H1 (cell line): ENCODE measurements around the gene PCDHGB5. TPM values are rescaled to one million over a fixed set of nuclear protein-coding genes. Genes with fewer than 3 reads are reported as not detected.

Source experiments
- CTCF ChIA-PET: fragments of 300-600 bp; sonication (Branson Sonifier 250); formaldehyde crosslinking; loops from one replicate; lab custom pipeline; 2021; ENCODE audit not compliant: partially characterized antibody; lab: Charles Lee
- POLR2A ChIA-PET: fragments of 300-600 bp; sonication (Branson Sonifier 250); formaldehyde crosslinking; loops from one replicate; lab custom pipeline; 2021; ENCODE audit warnings: inconsistent platforms; ENCODE audit not compliant: partially characterized antibody; lab: Charles Lee
- DNase-seq, 2 experiments: peaks; one replicate each; pipeline versions ENCODE4 v3.0.0 to v3.0.0-alpha.2; 2010 to 2022; ENCODE audit warnings: low spot score in 2 of 2, low read depth in 1 of 2, mixed read lengths in 1 of 2
- FAIRE-seq: peaks from 2 replicates; lab custom pipeline; 2011; peaks lifted over from hg19 to GRCh38; lab: Jason Lieb, UNC
- H2AFZ ChIP-seq: 2 replicates; pipeline ENCODE4 v1.8.1; 2012; ENCODE audit warnings: low read length, inconsistent platforms
- H2AK5ac ChIP-seq: 2 replicates; pipeline ENCODE4 v1.6.1; 2013; ENCODE audit warnings: low read depth, low read length
- H2BK120ac ChIP-seq: replicated peaks from 2 replicates; pipeline ENCODE3; 2013; ENCODE audit warnings: low read depth, low read length, inconsistent platforms
- H2BK12ac ChIP-seq: 2 replicates; pipeline ENCODE4 v1.6.1; 2013; ENCODE audit warnings: low read depth, low read length
- H2BK15ac ChIP-seq: 2 replicates; pipeline ENCODE4 v1.6.1; 2013; ENCODE audit warnings: low read length
- H2BK20ac ChIP-seq: 2 replicates; pipeline ENCODE4 v1.6.1; 2013; ENCODE audit warnings: low read length
- H2BK5ac ChIP-seq: 2 replicates; pipeline ENCODE4 v1.6.1; 2013; ENCODE audit warnings: low read depth, low read length
- H3K14ac ChIP-seq: 2 replicates; pipeline ENCODE4 v1.6.1; 2013; ENCODE audit warnings: inconsistent platforms; ENCODE audit not compliant: insufficient read length
- H3K18ac ChIP-seq: 2 replicates; pipeline ENCODE4 v1.6.1; 2013; ENCODE audit warnings: low read length; ENCODE audit errors: extremely low read depth
- H3K23ac ChIP-seq: 2 replicates; pipeline ENCODE4 v1.6.1; 2013; ENCODE audit warnings: inconsistent platforms; ENCODE audit not compliant: insufficient read length
- H3K23me2 ChIP-seq: 2 replicates; pipeline ENCODE4 v1.6.1; 2013; ENCODE audit warnings: low read depth, low read length
- H3K27ac ChIP-seq: 2 replicates; pipeline ENCODE4 v1.6.1; 2011; ENCODE audit warnings: low read depth, low read length, inconsistent platforms
- H3K27me3 ChIP-seq, 4 experiments: replicated peaks in 1 of 4; 1 replicate in 1 of 4; 2 replicates in 3 of 4; pipeline versions ENCODE4 v1.6.1 to v1.8.1; 2011 to 2013; ENCODE audit warnings: low read length in 3 of 4, mild to moderate bottlenecking in 3 of 4, inconsistent platforms in 2 of 4, mixed read lengths in 2 of 4, moderate library complexity in 1 of 4; ENCODE audit not compliant: control insufficient read depth in 3 of 4, insufficient read depth in 3 of 4; ENCODE audit errors: extremely low read depth in 1 of 4
- H3K36me3 ChIP-seq, 4 experiments: 2 replicates each; pipeline versions ENCODE4 v1.6.1 to v1.8.1; 2011 to 2013; ENCODE audit warnings: mild to moderate bottlenecking in 4 of 4, low read length in 3 of 4, moderate library complexity in 2 of 4, control low read depth in 1 of 4, inconsistent platforms in 1 of 4; ENCODE audit not compliant: insufficient read depth in 4 of 4, control insufficient read depth in 2 of 4
- H3K4ac ChIP-seq: replicated peaks from 2 replicates; pipeline ENCODE3; 2013; ENCODE audit warnings: low read length, low read depth, mixed read lengths, inconsistent platforms; ENCODE audit not compliant: insufficient read length
- H3K4me1 ChIP-seq, 4 experiments: replicated peaks in 1 of 4; 1 replicate in 1 of 4; 2 replicates in 3 of 4; pipeline versions ENCODE4 v1.6.1 to v1.8.1; 2011 to 2013; ENCODE audit warnings: low read length in 3 of 4, inconsistent platforms in 2 of 4, mixed read lengths in 1 of 4; ENCODE audit not compliant: insufficient read depth in 4 of 4, control insufficient read depth in 3 of 4
- H3K4me2 ChIP-seq, 2 experiments: 2 replicates each; pipeline versions ENCODE4 v1.6.1 to v1.8.1; 2011 to 2013; ENCODE audit warnings: low read depth in 2 of 2, low read length in 2 of 2, control low read depth in 1 of 2, inconsistent platforms in 1 of 2, mild to moderate bottlenecking in 1 of 2; ENCODE audit not compliant: insufficient read depth in 1 of 2
- H3K4me3 ChIP-seq, 4 experiments: fragments of 200-600, 300-600 bp in 1 of 4; sonication (generic), shearing (Covaris generic), sonication (Bioruptor Twin) in 1 of 4; 2 replicates each; pipeline versions ENCODE4 v1.5.1 to v1.8.1; 2011 to 2016; ENCODE audit warnings: low read length in 4 of 4, low read depth in 3 of 4, control low read depth in 2 of 4, inconsistent platforms in 2 of 4, mild to moderate bottlenecking in 2 of 4, mixed read lengths in 1 of 4, moderate library complexity in 1 of 4; ENCODE audit not compliant: insufficient read depth in 2 of 4; ENCODE audit errors: extremely low read depth in 1 of 4
- H3K56ac ChIP-seq: replicated peaks from 2 replicates; pipeline ENCODE3; 2013; ENCODE audit warnings: low read depth, mild to moderate bottlenecking, mixed read lengths, low read length, inconsistent platforms; ENCODE audit not compliant: insufficient read length
- H3K79me1 ChIP-seq: 2 replicates; pipeline ENCODE4 v1.6.1; 2013; ENCODE audit warnings: low read depth, low read length, control low read depth
- H3K79me2 ChIP-seq, 2 experiments: 2 replicates each; pipeline versions ENCODE4 v1.6.1 to v1.8.1; 2012 to 2013; ENCODE audit warnings: low read length in 2 of 2, mild to moderate bottlenecking in 2 of 2, inconsistent platforms in 1 of 2; ENCODE audit not compliant: insufficient read depth in 2 of 2, control insufficient read depth in 1 of 2
- H3K9ac ChIP-seq, 4 experiments: replicated peaks in 1 of 4; 1 replicate in 1 of 4; 2 replicates in 3 of 4; pipeline versions ENCODE4 v1.6.1 to v1.8.1; 2011 to 2013; ENCODE audit warnings: low read depth in 3 of 4, low read length in 3 of 4, control low read depth in 2 of 4, mild to moderate bottlenecking in 2 of 4, moderate library complexity in 2 of 4, inconsistent platforms in 1 of 4; ENCODE audit errors: extremely low read depth in 1 of 4
- H3K9me3 ChIP-seq, 2 experiments: 2 replicates each; pipeline versions ENCODE4 v1.6.1 to v1.8.1; 2012 to 2013; ENCODE audit warnings: mild to moderate bottlenecking in 2 of 2, moderate library complexity in 2 of 2, control low read depth in 1 of 2, inconsistent platforms in 1 of 2, low read depth in 1 of 2, low read length in 1 of 2, mixed read lengths in 1 of 2; ENCODE audit not compliant: insufficient read depth in 2 of 2
- H4K20me1 ChIP-seq, 2 experiments: replicated peaks in 1 of 2; 2 replicates each; pipeline versions ENCODE3 to v1.8.1; 2011 to 2013; ENCODE audit warnings: inconsistent platforms in 2 of 2, low read length in 2 of 2, mild to moderate bottlenecking in 1 of 2; ENCODE audit not compliant: insufficient read depth in 2 of 2, control insufficient read depth in 1 of 2
- H4K5ac ChIP-seq: 2 replicates; pipeline ENCODE4 v1.6.1; 2013; ENCODE audit warnings: low read length, low read depth, mixed read lengths, inconsistent platforms; ENCODE audit not compliant: insufficient read length
- H4K8ac ChIP-seq: 2 replicates; pipeline ENCODE4 v1.8.0; 2013; ENCODE audit warnings: mild to moderate bottlenecking, moderate library complexity, low read length, inconsistent platforms; ENCODE audit not compliant: insufficient read depth; ENCODE audit errors: extremely low read depth
- H4K91ac ChIP-seq: replicated peaks from 2 replicates; pipeline ENCODE3; 2013; ENCODE audit warnings: low read length, mixed read lengths, inconsistent platforms; ENCODE audit not compliant: insufficient read length
- ATF3 ChIP-seq: IDR thresholded peaks from 2 replicates; pipeline ENCODE4 v1.6.1; 2011; ENCODE audit warnings: low read depth, mild to moderate bottlenecking, low read length; ENCODE audit not compliant: insufficient read depth
- EGR1 ChIP-seq: IDR thresholded peaks from 2 replicates; pipeline ENCODE4 v1.6.1; 2011; ENCODE audit warnings: low read depth, low read length, borderline replicate concordance
- POLR2AphosphoS5 ChIP-seq: IDR thresholded peaks from 2 replicates; pipeline ENCODE4 v1.6.1; 2011; ENCODE audit warnings: low read depth, low read length
- RBBP5 ChIP-seq: IDR thresholded peaks from 2 replicates; pipeline ENCODE4 v1.7.1; 2012; ENCODE audit warnings: low read depth, mild to moderate bottlenecking, inconsistent platforms, low read length, moderate library complexity, borderline replicate concordance
- SIN3A ChIP-seq, 2 experiments: IDR thresholded peaks in 1 of 2; conservative IDR thresholded peaks in 1 of 2; 2 replicates each; pipeline ENCODE4 v1.6.1; 2011 to 2012; ENCODE audit warnings: low read length in 2 of 2, improper control_type of control experiment in 1 of 2, low read depth in 1 of 2, mild to moderate bottlenecking in 1 of 2
- SIRT6 ChIP-seq: IDR thresholded peaks from one replicate; pipeline ENCODE4 v1.7.1; 2012; ENCODE audit warnings: low read length, inconsistent platforms
- SP4 ChIP-seq: IDR thresholded peaks from 2 replicates; pipeline ENCODE4 v1.6.1; 2012; ENCODE audit warnings: low read length, inconsistent platforms
- USF2 ChIP-seq: IDR thresholded peaks from 2 replicates; pipeline ENCODE4 v1.6.1; 2011; ENCODE audit warnings: low read length, improper control_type of control experiment
- WGBS, 2 experiments: shearing (Covaris generic) in 1 of 2; methylation state at CpG; one replicate each; pipeline versions ENCODE4 v1.1.6 to v1.1.7; 2013 to 2015; ENCODE audit warnings: low lambda C conversion rate in 2 of 2, mixed read lengths in 2 of 2, inconsistent platforms in 1 of 2, low coverage in 1 of 2, missing lambda C conversion rate in 1 of 2; ENCODE audit not compliant: insufficient replicate concordance in 2 of 2, insufficient coverage in 1 of 2, insufficient read length in 1 of 2; ENCODE audit errors: extremely low coverage in 1 of 2, missing lambda C conversion rate in 1 of 2; 5-methylcytosine and 5-hydroxymethylcytosine counted together
- polyA plus RNA-seq, 7 experiments: library from polyadenylated mRNA; depleted of rRNA in 3 of 7; stranded (reverse) in 5 of 7; unstranded in 2 of 7; fragments of >200 nt in 5 of 7; fragments of 200-250 nt in 2 of 7; gene quantifications; 1 replicate in 5 of 7; 2 replicates in 1 of 7; 4 replicates in 1 of 7; pipeline versions ENCODE4 v1.2.1 to v1.2.3, GENCODE V29; 2011 to 2013; ENCODE audit warnings: missing spikeins in 2 of 7, mixed read lengths in 2 of 7
- total RNA-seq: library from RNA; stranded (reverse); fragmentation: NEBNext Ultra II Directional; extraction: Animal tissue kit (Norgen Biotek cat#: 25700); gene quantifications from 2 replicates; pipeline ENCODE4 v1.2.1, GENCODE V29; 2021

PCDHGB5 gene
- total and polyA plus RNA-seq, 2 of the 8 experiments (the other 6 are each of a cell fraction or from before 2014, with no cell fraction given), result 1.1 to 2.6 TPM

GRCh38 chr5:141403387-141403786 lies 5.6 kb downstream of the PCDHGB5 start:
- 88% methylated on average over 22 of the region's 22 CpGs; no CpG with 5 or more reads in 1 of the 2 experiments for WGBS, 2 experiments
- no peak for FAIRE-seq

More at GRCh38 chr5:141403387-141403786, 5.6 kb downstream of the PCDHGB5 start:
- H2BK5ac ChIP-seq, result no peak overlapping the region
- H2BK12ac ChIP-seq, result no peak overlapping the region
- H3K36me3 ChIP-seq, result peaks cover 0 to 12% (median 0%) of the 10 kb centered on the region in 4 experiments; a peak in 1 of 8 replicates
- H3K4me1 ChIP-seq, result no peaks in the 10 kb centered on the region
- H2BK15ac ChIP-seq, result no peak overlapping the region
- TF ChIP-seq SIN3A (conservative IDR thresholded peaks at IDR 0.05 in 1 of 2, IDR thresholded peaks at IDR 0.05 in 1 of 2; ENCODE audit: low read depth in 1 of 2, low read length in 2 of 2), result no peak
- TF ChIP-seq SIRT6, result no peak
- TF ChIP-seq SP4, result no peak
- no peak for TF ChIP-seq EGR1
- no peak for TF ChIP-seq RBBP5
- no peak for TF ChIP-seq USF2
- TF ChIP-seq ATF3, result no peak
- no peak for TF ChIP-seq POLR2AphosphoS5
- POLR2A ChIA-PET, result no interaction called here
- no peak overlapping the region for H3K4ac ChIP-seq
- H3K23me2 ChIP-seq, result peaks cover 2% of the 10 kb centered on the region; the same call in 1 of the 2 replicates
- H3K4me2 ChIP-seq, result no peak overlapping the region
- no peak overlapping the region for H3K14ac ChIP-seq
- H4K5ac ChIP-seq, result no peak overlapping the region
- H3K27ac ChIP-seq, result no peak overlapping the region
- H2BK20ac ChIP-seq, result no peak overlapping the region
- no peak overlapping the region for H3K4me3 ChIP-seq
- H3K23ac ChIP-seq, result no peak overlapping the region
- no peak overlapping the region for H2AK5ac ChIP-seq
- no peak overlapping the region for H2AFZ ChIP-seq
- H4K8ac ChIP-seq, result no peak overlapping the region
- H4K20me1 ChIP-seq, result no peaks in the 10 kb centered on the region
- no peak for DNase-seq
- H4K91ac ChIP-seq, result no peak overlapping the region
- H3K9ac ChIP-seq, result no peak overlapping the region
- no peaks in the 10 kb centered on the region for H3K27me3 ChIP-seq
- H3K56ac ChIP-seq, result no peak overlapping the region
- CTCF ChIA-PET, result interaction anchor here (0.6 to 23.3 kb wide), 17 partner anchors 10 to 248 kb away, joined by 3 to 1236 read pairs (median 4); partner anchors contain the start of genes PCDHGA10, PCDHGA11, PCDHGA8 and PCDHGB1
- H3K18ac ChIP-seq, result no peak overlapping the region
- peaks cover 26 to 40% of the 10 kb centered on the region in 2 experiments for H3K9me3 ChIP-seq
- no peak overlapping the region for H2BK120ac ChIP-seq
- H3K79me1 ChIP-seq, result no peaks in the 10 kb centered on the region
- H3K79me2 ChIP-seq, result no peaks in the 10 kb centered on the region
